HCT116 (cell line): ENCODE measurements around the gene ZNF586. TPM values are rescaled to one million over a fixed set of nuclear protein-coding genes. Genes with fewer than 3 reads are reported as not detected.

Source experiments
- ATAC-seq: fragments of 200-7000 bp; cut with Tn5 transposase; 2 replicates; pipeline ENCODE4 v1.9.1; 2020; ENCODE audit warnings: mild to moderate bottlenecking, moderate library complexity
- BruUV-seq: library from RNA; stranded (reverse); fragments of 400-500 nt; replicated peaks from 2 replicates; lab custom pipeline; 2021; lab: Mats Ljungman, UMichigan
- CTCF ChIA-PET: fragments of 300-600 bp; sonication (Branson Sonifier 250); formaldehyde crosslinking; loops from one replicate; lab custom pipeline; 2021; ENCODE audit warnings: antibody characterized with exemption; lab: Charles Lee
- POLR2A ChIA-PET: fragments of 300-600, 350-600 bp; sonication (Branson Sonifier 250); formaldehyde crosslinking; loops from one replicate; lab custom pipeline; 2021; ENCODE audit warnings: antibody characterized with exemption; lab: Charles Lee
- RAD21 ChIA-PET, 2 experiments: fragments of 300-600 bp; sonication (Branson Sonifier 250); formaldehyde crosslinking; loops; one replicate each; lab custom pipeline; 2023; ENCODE audit warnings: low total read pairs in 2 of 2; ENCODE audit not compliant: uncharacterized antibody in 2 of 2, unreplicated experiment in 2 of 2, low non-redundant PET in 1 of 2; lab: Charles Lee
- DNase-seq: peaks from one replicate; pipeline ENCODE4 v3.0.0-alpha.2; 2010; ENCODE audit warnings: low read depth, low spot score
- H2AFZ ChIP-seq: fragments of 200-600 bp; shearing (Covaris generic), sonication (generic); 2 replicates; pipeline ENCODE4 v1.6.1; 2017; ENCODE audit warnings: low read depth, mixed run types, mixed read lengths, antibody characterized with exemption, low read length; ENCODE audit not compliant: poor library complexity, severe bottlenecking
- H3K27ac ChIP-seq: 2 replicates; pipeline ENCODE4 v1.5.1; 2012; ENCODE audit warnings: low read depth, low read length
- H3K27me3 ChIP-seq: fragments of 200-600 bp; sonication (generic); 2 replicates; pipeline ENCODE4 v1.6.1; 2016; ENCODE audit warnings: mixed run types, low read length, mixed read lengths; ENCODE audit not compliant: insufficient read depth
- H3K36me3 ChIP-seq, 2 experiments: fragments of 200-500 bp in 1 of 2; fragments of 200-600 bp in 1 of 2; sonication (Bioruptor generic) in 1 of 2; sonication (generic) in 1 of 2; 2 replicates each; pipeline versions ENCODE4 v1.5.1 to v1.6.1; 2014 to 2016; ENCODE audit warnings: low read length in 2 of 2, inconsistent platforms in 1 of 2, mixed read lengths in 1 of 2, mixed run types in 1 of 2; ENCODE audit not compliant: insufficient read depth in 2 of 2, control insufficient read depth in 1 of 2
- H3K4me1 ChIP-seq, 2 experiments: fragments of 200-600 bp in 1 of 2; sonication (generic) in 1 of 2; 2 replicates each; pipeline versions ENCODE4 v1.5.1 to v1.6.1; 2012 to 2017; ENCODE audit warnings: low read length in 2 of 2, inconsistent platforms in 1 of 2, mild to moderate bottlenecking in 1 of 2, mixed read lengths in 1 of 2, mixed run types in 1 of 2, moderate library complexity in 1 of 2; ENCODE audit not compliant: insufficient read depth in 2 of 2, control insufficient read depth in 1 of 2
- H3K4me2 ChIP-seq: fragments of 200-600 bp; sonication (generic); 2 replicates; pipeline ENCODE4 v1.6.1; 2017; ENCODE audit warnings: mixed run types, low read length, mixed read lengths
- H3K4me3 ChIP-seq, 2 experiments: fragments of 200-600 bp in 1 of 2; sonication (generic) in 1 of 2; replicated peaks in 1 of 2; 2 replicates each; pipeline ENCODE4 v1.5.1; 2011 to 2016; ENCODE audit warnings: low read length in 2 of 2, control low read depth in 1 of 2, low read depth in 1 of 2, mild to moderate bottlenecking in 1 of 2, mixed read lengths in 1 of 2, mixed run types in 1 of 2
- H3K79me2 ChIP-seq: fragments of 200-600 bp; sonication (generic); 2 replicates; pipeline ENCODE4 v1.6.1; 2017; ENCODE audit warnings: mild to moderate bottlenecking, mixed run types, low read length, moderate library complexity, mixed read lengths; ENCODE audit not compliant: insufficient read depth
- H3K9ac ChIP-seq: fragments of 200-600 bp; sonication (generic); 2 replicates; pipeline ENCODE4 v1.6.1; 2016; ENCODE audit warnings: low read length, mixed read lengths
- H3K9me2 ChIP-seq: fragments of 200-600 bp; sonication (generic), shearing (Covaris generic); 2 replicates; pipeline ENCODE4 v1.6.1; 2017; ENCODE audit warnings: mixed run types, mild to moderate bottlenecking, moderate library complexity; ENCODE audit not compliant: insufficient read depth
- H3K9me3 ChIP-seq, 2 experiments: fragments of 200-500 bp in 1 of 2; fragments of 200-600 bp in 1 of 2; sonication (Bioruptor generic) in 1 of 2; sonication (generic) in 1 of 2; 2 replicates each; pipeline ENCODE4 v1.6.1; 2014 to 2017; ENCODE audit warnings: low read length in 2 of 2, mixed read lengths in 2 of 2, inconsistent platforms in 1 of 2, low read depth in 1 of 2, mild to moderate bottlenecking in 1 of 2, mixed run types in 1 of 2, moderate library complexity in 1 of 2; ENCODE audit not compliant: control insufficient read depth in 1 of 2, insufficient read depth in 1 of 2
- H4K20me1 ChIP-seq: fragments of 200-600 bp; sonication (generic), shearing (Covaris generic); 2 replicates; pipeline ENCODE4 v1.6.1; 2017; ENCODE audit warnings: mixed run types, mild to moderate bottlenecking, moderate library complexity; ENCODE audit not compliant: insufficient read depth
- CEBPB ChIP-seq: IDR thresholded peaks from 2 replicates; pipeline ENCODE4 v1.6.1; 2012; ENCODE audit warnings: low read depth
- EGR1 ChIP-seq: IDR thresholded peaks from 2 replicates; pipeline ENCODE4 v1.6.1; 2012; ENCODE audit warnings: low read depth
- ELF1 ChIP-seq: IDR thresholded peaks from 2 replicates; pipeline ENCODE4 v1.6.1; 2012; ENCODE audit warnings: low read depth, borderline replicate concordance
- EZH2 ChIP-seq: fragments of 200-600 bp; sonication (generic); IDR thresholded peaks from 2 replicates; pipeline ENCODE4 v1.6.1; 2017; ENCODE audit warnings: antibody characterized with exemption, mixed run types
- EZH2phosphoT487 ChIP-seq: fragments of 200-600 bp; IDR thresholded peaks from 2 replicates; pipeline ENCODE4 v1.6.1; 2018; ENCODE audit warnings: antibody characterized with exemption, borderline replicate concordance
- JUND ChIP-seq: IDR thresholded peaks from 2 replicates; pipeline ENCODE4 v1.6.1; 2012
- POLR2A ChIP-seq: IDR thresholded peaks from 2 replicates; pipeline ENCODE4 v1.7.0; 2011; ENCODE audit warnings: borderline replicate concordance; ENCODE audit not compliant: insufficient read depth, insufficient read length; ENCODE audit errors: extremely low read depth
- RAD21 ChIP-seq: IDR thresholded peaks from 2 replicates; pipeline ENCODE4 v1.6.1; 2012; ENCODE audit warnings: low read depth, mild to moderate bottlenecking
- SIN3A ChIP-seq: IDR thresholded peaks from 2 replicates; pipeline ENCODE4 v1.6.1; 2012; ENCODE audit warnings: low read depth
- SP1 ChIP-seq: IDR thresholded peaks from 2 replicates; pipeline ENCODE4 v1.6.1; 2012; ENCODE audit warnings: low read depth
- SRF ChIP-seq: IDR thresholded peaks from 2 replicates; pipeline ENCODE4 v1.6.1; 2012; ENCODE audit warnings: low read depth
- YY1 ChIP-seq: IDR thresholded peaks from 2 replicates; pipeline ENCODE4 v1.6.1; 2011; ENCODE audit warnings: low read length, low read depth, moderate library complexity, mild to moderate bottlenecking; ENCODE audit not compliant: insufficient replicate concordance; ENCODE audit errors: extremely low read depth
- ZFX ChIP-seq: fragments of 450-650 bp; IDR thresholded peaks from 2 replicates; pipeline ENCODE4 v1.6.1; 2017
- ZNF274 ChIP-seq: fragments of 200-500 bp; sonication (Bioruptor generic); IDR thresholded peaks from 2 replicates; pipeline ENCODE4 v1.6.1; 2014; ENCODE audit warnings: mild to moderate bottlenecking, low read depth, low read length, inconsistent platforms
- intact Hi-C: fragments of 100-400 bp; cut with micrococcal nuclease; formaldehyde crosslinking; loops from 2 replicates; pipeline ENCODE4 v1.10.0; 2022
- total RNA-seq: library from RNA; stranded (reverse); gene quantifications from one replicate; pipeline ENCODE4 v1.2.1, GENCODE V29; 2021; ENCODE audit not compliant: unreplicated experiment
- TF ChIP-seq, protein P1 (sequence below), 3 experiments: fragments of 200-600 bp in 1 of 3; sonication (generic) in 1 of 3; IDR thresholded peaks in 2 of 3; conservative IDR thresholded peaks in 1 of 3; 2 replicates each; pipeline ENCODE4 v1.5.1; 2012 to 2017; ENCODE audit warnings: low read depth in 2 of 3, low read length in 2 of 3, antibody characterized with exemption in 1 of 3, borderline replicate concordance in 1 of 3, control low read depth in 1 of 3, mild to moderate bottlenecking in 1 of 3, mixed read lengths in 1 of 3, mixed run types in 1 of 3, moderate library complexity in 1 of 3; ENCODE audit not compliant: insufficient read depth in 1 of 3
- TF ChIP-seq, protein P2 (sequence below): IDR thresholded peaks from 2 replicates; pipeline ENCODE4 v1.6.1; 2011; ENCODE audit warnings: mild to moderate bottlenecking, low read length, moderate library complexity; ENCODE audit not compliant: insufficient replicate concordance; ENCODE audit errors: extremely low read depth
- TF ChIP-seq, protein P3 (sequence below): IDR thresholded peaks from 2 replicates; pipeline ENCODE4 v1.6.1; 2012
- TF ChIP-seq, protein P4 (sequence below): IDR thresholded peaks from 2 replicates; pipeline ENCODE4 v1.6.1; 2012; ENCODE audit warnings: low read depth

The ZNF586 gene
- total RNA-seq, 1 experiment from 2014 or later: 3.5 TPM

DNA sequence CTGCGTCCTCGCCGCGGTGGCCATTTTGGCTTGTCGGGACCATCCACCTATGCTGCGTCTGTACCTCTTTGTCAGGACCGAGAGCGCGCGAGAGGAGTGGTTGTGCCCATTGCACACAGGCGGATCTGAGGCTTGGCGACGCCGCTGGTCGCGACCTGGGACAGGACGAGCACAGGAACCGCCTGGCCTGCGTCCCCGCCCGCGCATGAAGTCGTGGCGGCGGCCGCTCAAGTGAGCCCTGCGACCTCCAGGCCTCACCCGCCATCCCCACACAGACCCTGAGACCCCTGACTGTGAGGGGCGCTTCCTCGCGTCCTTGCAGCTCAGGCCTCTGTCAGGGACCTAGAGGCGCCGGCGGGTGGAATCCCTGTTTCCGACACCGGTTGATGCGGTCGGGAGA is 16.8 kb downstream of the ZNF586 start:
- Histone ChIP-seq H3K4me2 (no peak overlapping the region), H3K79me2 (no peaks in the 10 kb centered on the region), H3K9ac (no peak overlapping the region), H3K4me1 (no peaks in the 10 kb centered on the region), H3K36me3 (no peaks in the 10 kb centered on the region), H3K4me3 (no peak overlapping the region), H3K9me3 (peaks cover 0 to 4% of the 10 kb centered on the region in 2 experiments; a peak in 1 of 4 replicates), H3K27ac (no peak overlapping the region), H2AFZ (no peak overlapping the region), H4K20me1 (no peaks in the 10 kb centered on the region), H3K27me3 (no peaks in the 10 kb centered on the region), H3K9me2 (no peaks in the 10 kb centered on the region)
- POLR2A ChIA-PET: no interaction called here
- DNase-seq (no peak), ATAC-seq (no peak)
- RAD21 ChIA-PET: no interaction called here
- no TSS peak for BruUV-seq
- CTCF ChIA-PET: no interaction called here
- no peak for TF ChIP-seq SRF
- no peak for TF ChIP-seq ZNF274
- no peak for TF ChIP-seq JUND
- no peak for TF ChIP-seq EZH2phosphoT487
- TF ChIP-seq RAD21: no peak
- no peak for TF ChIP-seq YY1
- TF ChIP-seq ELF1: no peak
- no peak for TF ChIP-seq POLR2A
- TF ChIP-seq CEBPB: no peak
- TF ChIP-seq, protein P1, sequence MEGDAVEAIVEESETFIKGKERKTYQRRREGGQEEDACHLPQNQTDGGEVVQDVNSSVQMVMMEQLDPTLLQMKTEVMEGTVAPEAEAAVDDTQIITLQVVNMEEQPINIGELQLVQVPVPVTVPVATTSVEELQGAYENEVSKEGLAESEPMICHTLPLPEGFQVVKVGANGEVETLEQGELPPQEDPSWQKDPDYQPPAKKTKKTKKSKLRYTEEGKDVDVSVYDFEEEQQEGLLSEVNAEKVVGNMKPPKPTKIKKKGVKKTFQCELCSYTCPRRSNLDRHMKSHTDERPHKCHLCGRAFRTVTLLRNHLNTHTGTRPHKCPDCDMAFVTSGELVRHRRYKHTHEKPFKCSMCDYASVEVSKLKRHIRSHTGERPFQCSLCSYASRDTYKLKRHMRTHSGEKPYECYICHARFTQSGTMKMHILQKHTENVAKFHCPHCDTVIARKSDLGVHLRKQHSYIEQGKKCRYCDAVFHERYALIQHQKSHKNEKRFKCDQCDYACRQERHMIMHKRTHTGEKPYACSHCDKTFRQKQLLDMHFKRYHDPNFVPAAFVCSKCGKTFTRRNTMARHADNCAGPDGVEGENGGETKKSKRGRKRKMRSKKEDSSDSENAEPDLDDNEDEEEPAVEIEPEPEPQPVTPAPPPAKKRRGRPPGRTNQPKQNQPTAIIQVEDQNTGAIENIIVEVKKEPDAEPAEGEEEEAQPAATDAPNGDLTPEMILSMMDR (IDR thresholded peaks at IDR 0.05 in 2 of 3, conservative IDR thresholded peaks at IDR 0.05 in 1 of 3; ENCODE audit: borderline replicate concordance in 1 of 3, insufficient read depth in 1 of 3, low read depth in 2 of 3, low read length in 2 of 3): no peak
- TF ChIP-seq EGR1: no peak
- no peak for TF ChIP-seq ZFX
- TF ChIP-seq EZH2: no peak
- TF ChIP-seq, protein P2, sequence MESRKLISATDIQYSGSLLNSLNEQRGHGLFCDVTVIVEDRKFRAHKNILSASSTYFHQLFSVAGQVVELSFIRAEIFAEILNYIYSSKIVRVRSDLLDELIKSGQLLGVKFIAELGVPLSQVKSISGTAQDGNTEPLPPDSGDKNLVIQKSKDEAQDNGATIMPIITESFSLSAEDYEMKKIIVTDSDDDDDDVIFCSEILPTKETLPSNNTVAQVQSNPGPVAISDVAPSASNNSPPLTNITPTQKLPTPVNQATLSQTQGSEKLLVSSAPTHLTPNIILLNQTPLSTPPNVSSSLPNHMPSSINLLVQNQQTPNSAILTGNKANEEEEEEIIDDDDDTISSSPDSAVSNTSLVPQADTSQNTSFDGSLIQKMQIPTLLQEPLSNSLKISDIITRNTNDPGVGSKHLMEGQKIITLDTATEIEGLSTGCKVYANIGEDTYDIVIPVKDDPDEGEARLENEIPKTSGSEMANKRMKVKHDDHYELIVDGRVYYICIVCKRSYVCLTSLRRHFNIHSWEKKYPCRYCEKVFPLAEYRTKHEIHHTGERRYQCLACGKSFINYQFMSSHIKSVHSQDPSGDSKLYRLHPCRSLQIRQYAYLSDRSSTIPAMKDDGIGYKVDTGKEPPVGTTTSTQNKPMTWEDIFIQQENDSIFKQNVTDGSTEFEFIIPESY: no peak
- TF ChIP-seq, protein P3, sequence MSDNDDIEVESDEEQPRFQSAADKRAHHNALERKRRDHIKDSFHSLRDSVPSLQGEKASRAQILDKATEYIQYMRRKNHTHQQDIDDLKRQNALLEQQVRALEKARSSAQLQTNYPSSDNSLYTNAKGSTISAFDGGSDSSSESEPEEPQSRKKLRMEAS: no peak
- TF ChIP-seq SIN3A: no peak
- no peak for TF ChIP-seq SP1
- TF ChIP-seq, protein P4, sequence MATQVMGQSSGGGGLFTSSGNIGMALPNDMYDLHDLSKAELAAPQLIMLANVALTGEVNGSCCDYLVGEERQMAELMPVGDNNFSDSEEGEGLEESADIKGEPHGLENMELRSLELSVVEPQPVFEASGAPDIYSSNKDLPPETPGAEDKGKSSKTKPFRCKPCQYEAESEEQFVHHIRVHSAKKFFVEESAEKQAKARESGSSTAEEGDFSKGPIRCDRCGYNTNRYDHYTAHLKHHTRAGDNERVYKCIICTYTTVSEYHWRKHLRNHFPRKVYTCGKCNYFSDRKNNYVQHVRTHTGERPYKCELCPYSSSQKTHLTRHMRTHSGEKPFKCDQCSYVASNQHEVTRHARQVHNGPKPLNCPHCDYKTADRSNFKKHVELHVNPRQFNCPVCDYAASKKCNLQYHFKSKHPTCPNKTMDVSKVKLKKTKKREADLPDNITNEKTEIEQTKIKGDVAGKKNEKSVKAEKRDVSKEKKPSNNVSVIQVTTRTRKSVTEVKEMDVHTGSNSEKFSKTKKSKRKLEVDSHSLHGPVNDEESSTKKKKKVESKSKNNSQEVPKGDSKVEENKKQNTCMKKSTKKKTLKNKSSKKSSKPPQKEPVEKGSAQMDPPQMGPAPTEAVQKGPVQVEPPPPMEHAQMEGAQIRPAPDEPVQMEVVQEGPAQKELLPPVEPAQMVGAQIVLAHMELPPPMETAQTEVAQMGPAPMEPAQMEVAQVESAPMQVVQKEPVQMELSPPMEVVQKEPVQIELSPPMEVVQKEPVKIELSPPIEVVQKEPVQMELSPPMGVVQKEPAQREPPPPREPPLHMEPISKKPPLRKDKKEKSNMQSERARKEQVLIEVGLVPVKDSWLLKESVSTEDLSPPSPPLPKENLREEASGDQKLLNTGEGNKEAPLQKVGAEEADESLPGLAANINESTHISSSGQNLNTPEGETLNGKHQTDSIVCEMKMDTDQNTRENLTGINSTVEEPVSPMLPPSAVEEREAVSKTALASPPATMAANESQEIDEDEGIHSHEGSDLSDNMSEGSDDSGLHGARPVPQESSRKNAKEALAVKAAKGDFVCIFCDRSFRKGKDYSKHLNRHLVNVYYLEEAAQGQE: no peak
- intact Hi-C loops: no loop called here
